ENCODE data around the gene RCOR1.

RCOR1 gene

DNA sequence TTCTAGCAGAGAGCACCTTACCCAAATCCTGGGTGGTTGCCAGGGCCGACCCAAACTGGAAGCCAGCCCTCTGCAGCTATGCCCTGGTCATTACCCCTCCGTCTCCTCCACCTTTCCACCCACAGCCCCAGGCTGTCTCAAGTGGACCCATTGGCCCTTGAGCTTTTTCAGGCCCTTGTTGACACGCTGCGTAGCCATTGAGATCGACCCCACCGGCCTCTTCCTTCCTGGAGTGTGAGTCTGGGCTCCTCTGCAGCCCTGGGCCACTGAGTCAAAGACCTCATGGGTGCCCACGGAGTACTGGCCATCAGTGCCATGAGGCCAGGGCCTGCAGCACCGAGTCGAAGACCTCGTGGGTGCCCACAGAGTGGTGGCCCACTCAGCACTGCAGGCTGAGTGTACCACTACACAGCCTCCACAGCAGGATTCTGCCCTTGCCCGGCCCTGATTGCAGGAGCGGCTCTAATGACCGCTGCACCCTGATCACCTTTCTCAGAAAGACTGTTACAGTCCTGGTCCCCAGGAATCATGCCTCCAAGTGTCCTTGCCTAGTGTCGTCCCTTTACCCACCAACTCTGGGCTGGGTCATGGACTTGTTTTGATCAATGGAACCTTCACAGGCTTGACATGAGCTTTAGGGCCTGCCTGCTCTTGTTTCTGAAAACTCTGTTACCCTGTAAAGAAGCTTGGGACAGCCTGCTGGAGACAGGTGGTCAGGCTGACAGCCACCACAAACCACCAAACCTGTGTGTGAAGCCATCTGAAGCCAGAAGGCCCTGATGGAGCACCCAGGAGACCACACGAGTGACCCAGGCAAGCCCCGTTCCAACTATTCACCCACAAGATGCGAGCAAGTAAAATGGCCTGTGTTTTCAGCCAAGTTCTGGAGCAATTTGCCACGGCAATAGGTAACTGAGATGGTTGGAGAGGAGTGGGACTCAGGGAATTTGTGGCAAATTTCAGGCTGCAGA, 145.2 kb downstream of the RCOR1 start:
- Histone ChIP-seq H2AK5ac (ENCODE audit: low read length) (no peak overlapping the region), H2BK5ac (ENCODE audit: low read length) (no peak overlapping the region), H3K4me3 (ENCODE audit: low read length) (no peak overlapping the region), H3K4me1 (ENCODE audit: control insufficient read depth, low read depth, low read length) (no peaks in the 10 kb centered on the region), H3K4me2 (ENCODE audit: low read length) (no peak overlapping the region), H3K79me1 (ENCODE audit: low read length) (no peaks in the 10 kb centered on the region), H2BK120ac (ENCODE audit: low read depth, low read length) (no peak overlapping the region), H3K23ac (ENCODE audit: low read length) (no peak overlapping the region), H2BK15ac (replicated peaks; ENCODE audit: low read depth) (no peak overlapping the region), H3K18ac (ENCODE audit: low read length) (no peak overlapping the region), H4K8ac (ENCODE audit: low read depth, low read length) (no peak overlapping the region), H3K27me3 (ENCODE audit: insufficient read depth, low read length, poor library complexity) (no peaks in the 10 kb centered on the region), H3K27ac (ENCODE audit: low read depth, low read length) (no peak overlapping the region), H3K36me3 (ENCODE audit: control insufficient read depth, insufficient read depth, low read length) (peaks cover 2% of the 10 kb centered on the region), H3K9ac (ENCODE audit: low read length) (no peak overlapping the region), H4K5ac (ENCODE audit: low read length) (no peak overlapping the region), H3K56ac (ENCODE audit: low read length) (no peak overlapping the region), H3K79me2 (ENCODE audit: control insufficient read depth, insufficient read depth, low read length) (no peaks in the 10 kb centered on the region), H3K4ac (ENCODE audit: low read depth, low read length) (no peak overlapping the region)
- no peak for DNase-seq
- WGBS (ENCODE audit: extremely low coverage, insufficient coverage, low lambda C conversion rate) = no CpG with 5 or more reads among the region's 18 CpGs

DNA sequence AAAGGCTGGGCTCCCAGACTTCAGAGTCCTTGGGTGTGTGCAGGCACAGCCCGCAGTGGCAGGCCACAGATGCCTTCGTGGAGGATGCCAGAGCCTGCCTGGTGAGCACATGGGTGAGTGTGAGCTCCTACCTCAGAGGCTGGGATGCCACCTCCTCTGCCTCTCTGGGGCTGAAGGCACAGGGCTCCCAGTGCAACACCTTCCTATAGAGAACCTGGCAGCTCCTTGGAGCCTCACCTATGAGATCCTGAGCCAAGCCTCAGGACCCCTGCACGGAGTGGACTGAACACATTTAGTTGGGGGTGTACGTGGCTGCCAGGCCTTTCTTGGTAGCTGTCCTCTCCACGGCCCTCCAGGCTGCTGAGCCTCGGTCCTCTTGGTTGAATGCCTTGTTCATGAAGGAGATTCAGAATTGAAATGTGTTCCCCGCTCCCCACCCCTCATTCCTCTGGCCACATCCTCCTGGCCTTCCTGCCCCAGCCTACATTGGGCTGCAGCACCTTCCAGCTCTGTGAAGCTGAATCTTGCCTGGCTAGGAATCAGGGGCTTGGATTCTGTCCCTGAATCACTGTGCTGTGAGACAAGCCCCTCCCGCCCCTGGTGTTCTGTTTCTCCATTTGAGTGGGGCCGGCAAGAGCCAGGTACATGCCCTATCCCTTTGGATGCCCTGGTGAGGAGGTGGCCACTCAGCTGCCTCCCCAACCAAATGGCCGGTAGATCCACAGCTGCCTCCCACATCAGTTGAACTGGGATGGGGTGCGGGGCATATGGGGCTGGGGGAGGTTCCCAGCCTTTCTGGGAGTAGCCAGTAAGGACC, 146.1 kb downstream of the RCOR1 start:
- H3K27ac ChIP-seq (ENCODE audit: low read depth, low read length) = no peak overlapping the region
- H3K4me3 ChIP-seq (ENCODE audit: low read length) = no peak overlapping the region
- no peaks in the 10 kb centered on the region for H3K4me1 ChIP-seq (ENCODE audit: control insufficient read depth, low read depth, low read length)
- H3K4me2 ChIP-seq (ENCODE audit: low read length) = no peak overlapping the region
- no peaks in the 10 kb centered on the region for H3K27me3 ChIP-seq (ENCODE audit: insufficient read depth, low read length, poor library complexity)
- H3K79me2 ChIP-seq (ENCODE audit: control insufficient read depth, insufficient read depth, low read length) = no peaks in the 10 kb centered on the region
- H3K4ac ChIP-seq (ENCODE audit: low read depth, low read length) = no peak overlapping the region
- no peak overlapping the region for H4K5ac ChIP-seq (ENCODE audit: low read length)
- no peak overlapping the region for H2BK120ac ChIP-seq (ENCODE audit: low read depth, low read length)
- no peak overlapping the region for H4K8ac ChIP-seq (ENCODE audit: low read depth, low read length)
- H2AK5ac ChIP-seq (ENCODE audit: low read length) = no peak overlapping the region
- no peak overlapping the region for H3K23ac ChIP-seq (ENCODE audit: low read length)
- DNase-seq = no peak
- H3K18ac ChIP-seq (ENCODE audit: low read length) = no peak overlapping the region
- peaks cover 2% of the 10 kb centered on the region for H3K36me3 ChIP-seq (ENCODE audit: control insufficient read depth, insufficient read depth, low read length)
- WGBS (ENCODE audit: extremely low coverage, insufficient coverage, low lambda C conversion rate) = no CpG with 5 or more reads among the region's 11 CpGs
- no peaks in the 10 kb centered on the region for H3K79me1 ChIP-seq (ENCODE audit: low read length)
- H3K9ac ChIP-seq (ENCODE audit: low read length) = no peak overlapping the region
- H2BK15ac ChIP-seq (replicated peaks; ENCODE audit: low read depth) = no peak overlapping the region
- H2BK5ac ChIP-seq (ENCODE audit: low read length) = no peak overlapping the region
- no peak overlapping the region for H3K56ac ChIP-seq (ENCODE audit: low read length)

DNA sequence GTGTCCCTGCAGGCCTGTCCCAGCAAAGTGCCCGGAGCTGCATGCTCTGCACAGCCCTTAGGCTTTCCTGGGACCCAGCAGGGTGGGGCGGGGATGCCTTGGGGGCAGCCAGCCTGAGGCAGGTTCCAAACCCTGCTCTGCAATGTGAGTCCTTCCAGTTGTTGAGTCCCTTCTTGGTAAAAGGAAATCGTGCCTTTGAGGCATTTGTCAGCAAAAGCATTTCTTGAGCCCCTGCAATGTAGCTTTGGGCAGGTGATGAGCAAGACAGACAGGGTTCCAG, 146.7 kb downstream of the RCOR1 start:
- Histone ChIP-seq H2BK15ac (replicated peaks; ENCODE audit: low read depth) (no peak overlapping the region), H3K27ac (ENCODE audit: low read depth, low read length) (no peak overlapping the region), H3K4ac (ENCODE audit: low read depth, low read length) (no peak overlapping the region), H4K5ac (ENCODE audit: low read length) (no peak overlapping the region), H3K36me3 (ENCODE audit: control insufficient read depth, insufficient read depth, low read length) (peaks cover 2% of the 10 kb centered on the region), H3K18ac (ENCODE audit: low read length) (no peak overlapping the region), H2BK120ac (ENCODE audit: low read depth, low read length) (no peak overlapping the region), H3K9ac (ENCODE audit: low read length) (no peak overlapping the region), H3K4me2 (ENCODE audit: low read length) (no peak overlapping the region), H2BK5ac (ENCODE audit: low read length) (no peak overlapping the region), H3K4me1 (ENCODE audit: control insufficient read depth, low read depth, low read length) (no peaks in the 10 kb centered on the region), H4K8ac (ENCODE audit: low read depth, low read length) (no peak overlapping the region), H3K23ac (ENCODE audit: low read length) (no peak overlapping the region), H3K27me3 (ENCODE audit: insufficient read depth, low read length, poor library complexity) (no peaks in the 10 kb centered on the region), H3K79me2 (ENCODE audit: control insufficient read depth, insufficient read depth, low read length) (no peaks in the 10 kb centered on the region), H2AK5ac (ENCODE audit: low read length) (no peak overlapping the region), H3K79me1 (ENCODE audit: low read length) (no peaks in the 10 kb centered on the region), H3K56ac (ENCODE audit: low read length) (no peak overlapping the region), H3K4me3 (ENCODE audit: low read length) (no peak overlapping the region)
- no peak for DNase-seq
- WGBS (ENCODE audit: extremely low coverage, insufficient coverage, low lambda C conversion rate) = no CpG with 5 or more reads among the region's 3 CpGs

DNA sequence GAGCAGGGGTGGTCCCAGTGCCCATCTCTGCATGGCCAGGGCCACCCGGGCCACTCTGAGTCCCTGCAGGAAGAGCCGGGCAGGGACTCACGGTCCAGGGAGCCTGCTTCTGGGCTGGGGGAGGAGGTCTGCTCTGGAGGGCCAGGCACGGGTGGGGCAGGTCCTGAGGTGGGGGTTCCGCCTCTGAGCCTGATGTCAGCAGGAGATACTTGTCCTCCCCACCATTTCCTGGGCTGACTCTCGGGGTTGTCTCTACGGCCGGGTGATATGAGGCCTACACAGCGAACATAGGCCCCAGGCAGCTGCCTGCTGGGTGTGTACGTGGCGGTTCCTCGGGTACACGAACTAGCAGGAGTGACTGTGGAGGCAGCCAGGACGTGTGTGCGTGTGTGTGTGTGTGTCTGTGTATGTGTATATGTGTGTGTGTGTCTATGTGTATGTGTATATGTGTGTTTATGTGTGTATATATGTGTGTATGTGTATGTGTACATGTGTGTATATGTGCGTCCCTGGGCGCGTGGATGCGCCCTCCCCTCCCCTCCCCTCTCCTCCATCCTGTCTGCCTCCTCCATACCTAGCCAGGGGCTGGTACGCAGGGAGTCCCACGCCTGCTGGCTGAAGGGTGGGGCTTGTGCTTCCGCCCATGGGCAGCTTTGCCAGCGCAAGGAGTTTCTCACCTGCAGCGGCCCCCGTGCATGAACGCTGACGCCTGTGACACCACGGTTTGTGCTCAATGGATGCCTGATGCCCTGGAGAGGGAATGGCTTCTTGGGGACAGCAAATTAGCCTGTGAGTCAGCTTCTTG, 154.4 kb downstream of the RCOR1 start:
- no peak for DNase-seq
- Histone ChIP-seq H3K27me3 (ENCODE audit: insufficient read depth, low read length, poor library complexity) (no peaks in the 10 kb centered on the region), H3K56ac (ENCODE audit: low read length) (no peak overlapping the region), H2BK120ac (ENCODE audit: low read depth, low read length) (no peak overlapping the region), H3K4me2 (ENCODE audit: low read length) (no peak overlapping the region), H3K4me3 (ENCODE audit: low read length) (no peak overlapping the region), H3K27ac (ENCODE audit: low read depth, low read length) (no peak overlapping the region), H2BK5ac (ENCODE audit: low read length) (no peak overlapping the region), H3K23ac (ENCODE audit: low read length) (no peak overlapping the region), H3K36me3 (ENCODE audit: control insufficient read depth, insufficient read depth, low read length) (peaks cover 1% of the 10 kb centered on the region), H3K18ac (ENCODE audit: low read length) (no peak overlapping the region), H3K9ac (ENCODE audit: low read length) (no peak overlapping the region), H3K79me1 (ENCODE audit: low read length) (no peaks in the 10 kb centered on the region), H4K5ac (ENCODE audit: low read length) (no peak overlapping the region), H4K8ac (ENCODE audit: low read depth, low read length) (no peak overlapping the region), H3K79me2 (ENCODE audit: control insufficient read depth, insufficient read depth, low read length) (no peaks in the 10 kb centered on the region), H2AK5ac (ENCODE audit: low read length) (no peak overlapping the region), H2BK15ac (replicated peaks; ENCODE audit: low read depth) (no peak overlapping the region), H3K4me1 (ENCODE audit: control insufficient read depth, low read depth, low read length) (no peaks in the 10 kb centered on the region), H3K4ac (ENCODE audit: low read depth, low read length) (no peak overlapping the region)
- WGBS (ENCODE audit: extremely low coverage, insufficient coverage, low lambda C conversion rate) = no CpG with 5 or more reads among the region's 28 CpGs

DNA sequence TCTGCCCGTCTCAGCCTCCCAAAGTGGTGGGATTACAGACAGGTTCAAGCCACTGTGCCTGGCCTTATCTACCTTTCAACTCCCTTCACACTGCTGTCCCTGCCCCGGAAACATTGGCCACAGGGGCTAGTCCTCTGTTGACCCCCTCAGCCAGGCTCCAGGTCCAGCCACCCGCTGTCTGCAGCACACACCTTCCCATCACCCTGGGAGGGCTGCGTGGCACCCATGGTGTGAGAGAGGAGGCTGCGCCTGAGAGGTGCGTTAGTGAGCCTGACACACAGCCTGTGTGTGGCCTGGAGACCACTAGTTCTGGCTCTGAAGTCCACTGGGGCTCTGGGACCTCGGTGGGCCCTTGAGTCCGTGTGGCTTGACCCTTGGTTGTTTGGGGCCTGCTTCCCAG, 156.4 kb downstream of the RCOR1 start:
- no peak overlapping the region for H2BK15ac ChIP-seq (replicated peaks; ENCODE audit: low read depth)
- peaks cover 1% of the 10 kb centered on the region for H3K36me3 ChIP-seq (ENCODE audit: control insufficient read depth, insufficient read depth, low read length)
- H3K27ac ChIP-seq (ENCODE audit: low read depth, low read length) = no peak overlapping the region

More for the DNA sequence above, 156.4 kb downstream of the RCOR1 start:
- H4K5ac ChIP-seq (ENCODE audit: low read length) = no peak overlapping the region
- no peaks in the 10 kb centered on the region for H3K27me3 ChIP-seq (ENCODE audit: insufficient read depth, low read length, poor library complexity)
- no peak overlapping the region for H2AK5ac ChIP-seq (ENCODE audit: low read length)
- H3K56ac ChIP-seq (ENCODE audit: low read length) = no peak overlapping the region
- no peak overlapping the region for H2BK120ac ChIP-seq (ENCODE audit: low read depth, low read length)
- no peak overlapping the region for H3K18ac ChIP-seq (ENCODE audit: low read length)
- no peak overlapping the region for H3K23ac ChIP-seq (ENCODE audit: low read length)
- DNase-seq = no peak
- no peak overlapping the region for H3K4me2 ChIP-seq (ENCODE audit: low read length)
- no peaks in the 10 kb centered on the region for H3K79me1 ChIP-seq (ENCODE audit: low read length)
- H3K4me3 ChIP-seq (ENCODE audit: low read length) = no peak overlapping the region
- H4K8ac ChIP-seq (ENCODE audit: low read depth, low read length) = no peak overlapping the region
- WGBS (ENCODE audit: extremely low coverage, insufficient coverage, low lambda C conversion rate) = no CpG with 5 or more reads among the region's 8 CpGs
- H3K9ac ChIP-seq (ENCODE audit: low read length) = no peak overlapping the region
- no peak overlapping the region for H3K4ac ChIP-seq (ENCODE audit: low read depth, low read length)
- H2BK5ac ChIP-seq (ENCODE audit: low read length) = no peak overlapping the region
- H3K79me2 ChIP-seq (ENCODE audit: control insufficient read depth, insufficient read depth, low read length) = no peaks in the 10 kb centered on the region
- H3K4me1 ChIP-seq (ENCODE audit: control insufficient read depth, low read depth, low read length) = no peaks in the 10 kb centered on the region

Data from mesendoderm (in vitro differentiated cells).